Gastrocnemius medialis (tissue), 4 donors: ENCODE results near the gene ADORA1. TPM values are rescaled to one million over a fixed set of nuclear protein-coding genes. Genes with fewer than 3 reads are reported as not detected.

Experiments used
- ATAC-seq, 2 donors: fragments of 150-250 bp; one replicate each; pipeline ENCODE4 v1.9.1; 2016
- DNase-seq, 2 donors: peaks; one replicate each; pipeline ENCODE4 v3.0.0-alpha.2; 2019
- H3K27ac ChIP-seq, 4 donors: fragments of 200-600 bp; sonication (generic); 1 replicate in 1 of 4; 2 replicates in 3 of 4; pipeline ENCODE4 v1.5.1; 2016 to 2018; ENCODE audit warnings: mild to moderate bottlenecking in 2 of 4, moderate library complexity in 1 of 4
- H3K27me3 ChIP-seq, 3 donors: fragments of 200-600 bp; sonication (generic) in 2 of 3; 1 replicate in 1 of 3; 2 replicates in 2 of 3; pipeline versions ENCODE4 v1.5.1 to v1.6.0; 2016 to 2019; ENCODE audit warnings: mild to moderate bottlenecking in 1 of 3, moderate library complexity in 1 of 3
- H3K36me3 ChIP-seq, 2 donors: fragments of 200-600 bp; sonication (generic) in 1 of 2; one replicate each; pipeline ENCODE4 v1.5.1; 2017 to 2018
- H3K4me1 ChIP-seq, 2 donors: fragments of 200-600 bp; sonication (generic) in 1 of 2; one replicate each; pipeline ENCODE4 v1.5.1; 2016 to 2017; ENCODE audit warnings: mild to moderate bottlenecking in 2 of 2
- H3K4me3 ChIP-seq, 4 donors: fragments of 200-600 bp; sonication (generic) in 3 of 4; 1 replicate in 1 of 4; 2 replicates in 3 of 4; pipeline ENCODE4 v1.5.1; 2016 to 2019; ENCODE audit warnings: mild to moderate bottlenecking in 2 of 4
- H3K9me3 ChIP-seq, 3 donors: fragments of 200-600 bp; sonication (generic) in 2 of 3; 1 replicate in 1 of 3; 2 replicates in 2 of 3; pipeline ENCODE4 v1.5.1; 2016 to 2019
- POLR2A ChIP-seq, 2 donors: fragments of 450-650 bp; IDR thresholded peaks; one replicate each; pipeline ENCODE4 v1.6.1; 2017; ENCODE audit warnings: antibody characterized with exemption in 2 of 2, mild to moderate bottlenecking in 2 of 2, moderate library complexity in 2 of 2
- in situ Hi-C, 4 donors: fragments of 200-750 bp; cut with MboI; loops; one replicate each; pipeline versions ENCODE4 v1.15.0 to v1.8.0; 2017; ENCODE audit warnings: low sequenced_read_pairs in 4 of 4
- intact Hi-C: fragments of 100-400 bp; cut with DNase I; formaldehyde crosslinking; loops from one replicate; pipeline ENCODE4 v1.15.1; 2023; ENCODE audit warnings: low total_unique reads
- total RNA-seq, 4 donors: library from RNA; depleted of rRNA; stranded (reverse); fragments of >200 nt; gene quantifications; one replicate each; pipeline versions ENCODE4 v1.1.0 to v1.2.3, GENCODE V29; 2016
- TF ChIP-seq, protein P1 (sequence below), 5 experiments: fragments of 450-650 bp in 3 of 5; fragments of 200-600 bp in 2 of 5; sonication (generic) in 2 of 5; IDR thresholded peaks in 4 of 5; conservative IDR thresholded peaks in 1 of 5; 1 replicate in 4 of 5; 2 replicates in 1 of 5; pipeline ENCODE4 v1.5.1; 2016 to 2019; ENCODE audit warnings: antibody characterized with exemption in 5 of 5, mild to moderate bottlenecking in 3 of 5, moderate library complexity in 3 of 5

The ADORA1 gene
- total RNA-seq, 4 donors from 2014 or later = 0.25 to 5.6 (median 1.7) TPM

DNA sequence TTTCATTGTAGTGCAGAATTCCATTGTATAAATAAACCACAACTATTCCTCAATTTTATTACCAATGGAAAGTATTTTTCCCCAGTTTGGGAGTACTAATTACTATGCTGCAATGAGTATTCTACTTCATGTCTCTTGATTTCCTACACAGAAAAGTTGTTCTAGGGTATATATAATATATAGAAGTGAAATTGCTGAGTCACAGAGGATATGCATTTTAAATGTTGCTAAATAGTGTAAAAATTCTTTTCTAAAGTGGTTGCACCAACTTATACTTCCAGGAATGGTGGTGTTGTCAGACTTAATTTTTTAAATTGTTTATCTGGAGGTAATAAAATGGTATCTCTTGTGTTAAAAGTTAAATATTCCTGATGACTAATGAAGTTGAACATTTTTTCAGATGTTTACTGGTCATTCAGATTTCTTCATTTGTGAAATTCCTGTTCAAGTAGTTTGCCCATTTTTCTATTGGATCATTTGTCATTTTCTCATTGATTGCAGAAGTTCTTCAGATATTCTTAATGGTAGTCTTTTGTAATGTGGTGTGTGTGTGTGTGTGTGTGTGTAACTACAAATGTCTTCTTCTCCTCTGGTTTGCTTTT is 22.6 kb upstream of the ADORA1 start:
- TF ChIP-seq, protein P1, sequence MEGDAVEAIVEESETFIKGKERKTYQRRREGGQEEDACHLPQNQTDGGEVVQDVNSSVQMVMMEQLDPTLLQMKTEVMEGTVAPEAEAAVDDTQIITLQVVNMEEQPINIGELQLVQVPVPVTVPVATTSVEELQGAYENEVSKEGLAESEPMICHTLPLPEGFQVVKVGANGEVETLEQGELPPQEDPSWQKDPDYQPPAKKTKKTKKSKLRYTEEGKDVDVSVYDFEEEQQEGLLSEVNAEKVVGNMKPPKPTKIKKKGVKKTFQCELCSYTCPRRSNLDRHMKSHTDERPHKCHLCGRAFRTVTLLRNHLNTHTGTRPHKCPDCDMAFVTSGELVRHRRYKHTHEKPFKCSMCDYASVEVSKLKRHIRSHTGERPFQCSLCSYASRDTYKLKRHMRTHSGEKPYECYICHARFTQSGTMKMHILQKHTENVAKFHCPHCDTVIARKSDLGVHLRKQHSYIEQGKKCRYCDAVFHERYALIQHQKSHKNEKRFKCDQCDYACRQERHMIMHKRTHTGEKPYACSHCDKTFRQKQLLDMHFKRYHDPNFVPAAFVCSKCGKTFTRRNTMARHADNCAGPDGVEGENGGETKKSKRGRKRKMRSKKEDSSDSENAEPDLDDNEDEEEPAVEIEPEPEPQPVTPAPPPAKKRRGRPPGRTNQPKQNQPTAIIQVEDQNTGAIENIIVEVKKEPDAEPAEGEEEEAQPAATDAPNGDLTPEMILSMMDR (IDR thresholded peaks at IDR 0.05 in 4 of 5, conservative IDR thresholded peaks at IDR 0.05 in 1 of 5) = no peak
- TF ChIP-seq POLR2A (IDR thresholded peaks at IDR 0.05) = no peak
- Histone ChIP-seq H3K27ac (no peak overlapping the region), H3K36me3 (no peaks in the 10 kb centered on the region), H3K4me1 (peaks cover 0 to under 1% of the 10 kb centered on the region in 2 donors), H3K4me3 (no peak overlapping the region), H3K27me3 (no peaks in the 10 kb centered on the region), H3K9me3 (no peaks in the 10 kb centered on the region)
- ATAC-seq (no peak), DNase-seq (no peak)
- in situ Hi-C loops (no loop called here), intact Hi-C loops (no loop called here)

DNA sequence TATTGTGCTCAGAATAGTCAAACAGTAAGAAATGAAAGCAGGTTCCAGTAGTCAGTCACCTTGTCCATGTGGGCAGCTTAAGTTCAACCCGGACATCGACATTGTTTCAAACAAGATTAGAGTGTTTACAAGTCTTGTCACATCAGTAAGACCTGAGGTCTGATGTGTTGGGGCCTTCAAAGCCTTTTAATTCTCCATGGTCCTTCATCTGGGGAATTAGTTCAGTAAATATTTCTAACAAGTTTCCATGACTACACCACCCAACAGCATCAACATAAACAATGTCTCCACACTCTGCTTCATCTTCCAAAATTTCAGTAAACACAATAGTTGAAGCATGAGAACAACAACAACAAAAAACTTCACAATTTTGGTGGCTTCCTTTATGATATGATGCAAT is 15.1 kb upstream of the ADORA1 start:
- H3K36me3 ChIP-seq = no peaks in the 10 kb centered on the region
- H3K27me3 ChIP-seq = no peaks in the 10 kb centered on the region
- intact Hi-C loops = no loop called here
- peaks cover 0 to under 1% of the 10 kb centered on the region in 2 donors for H3K4me1 ChIP-seq
- H3K27ac ChIP-seq = no peak overlapping the region
- in situ Hi-C loops = loop anchor here in 1 of 4 donors (10.0 kb wide), 1 partner anchor 102 kb away; no protein-coding TSS in a partner anchor
- no peak overlapping the region for H3K4me3 ChIP-seq
- DNase-seq (no peak), ATAC-seq (no peak)
- no peaks in the 10 kb centered on the region for H3K9me3 ChIP-seq
- TF ChIP-seq, protein P1 (IDR thresholded peaks at IDR 0.05 in 4 of 5, conservative IDR thresholded peaks at IDR 0.05 in 1 of 5) = no peak
- no peak for TF ChIP-seq POLR2A (IDR thresholded peaks at IDR 0.05)

DNA sequence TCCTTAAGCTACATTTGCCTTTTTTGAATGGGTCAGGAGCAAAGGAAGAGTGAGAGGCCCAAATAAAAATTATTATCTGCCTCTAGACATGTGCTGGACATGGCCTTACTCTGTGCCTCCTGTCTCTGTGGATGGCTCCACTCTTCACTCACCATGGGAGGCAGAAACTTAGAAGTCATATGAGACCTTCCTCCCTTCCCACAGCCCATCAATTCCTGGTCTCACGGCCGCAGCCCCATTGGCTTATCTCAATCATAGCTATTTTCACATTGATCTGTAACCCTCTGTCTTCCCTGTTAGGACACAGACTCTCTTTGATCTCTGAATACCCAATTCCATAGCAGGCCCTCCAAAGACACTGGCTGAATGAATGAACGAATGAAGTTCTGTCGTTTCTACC is 14.2 kb upstream of the ADORA1 start:
- Histone ChIP-seq H3K4me1 (peaks cover 4 to 7% of the 10 kb centered on the region in 2 donors), H3K9me3 (no peaks in the 10 kb centered on the region), H3K27me3 (no peaks in the 10 kb centered on the region), H3K36me3 (no peaks in the 10 kb centered on the region), H3K4me3 (no peak overlapping the region), H3K27ac (no peak overlapping the region)
- in situ Hi-C loops = loop anchor here in 1 of 4 donors (10.0 kb wide), 1 partner anchor 101 kb away; no protein-coding TSS in a partner anchor
- TF ChIP-seq, protein P1 (IDR thresholded peaks at IDR 0.05 in 4 of 5, conservative IDR thresholded peaks at IDR 0.05 in 1 of 5) = no peak
- no peak for TF ChIP-seq POLR2A (IDR thresholded peaks at IDR 0.05)
- intact Hi-C loops = loop anchor here (1.0 kb wide), 1 partner anchor 11 kb away; no protein-coding TSS in a partner anchor
- ATAC-seq (no peak), DNase-seq (no peak)

DNA sequence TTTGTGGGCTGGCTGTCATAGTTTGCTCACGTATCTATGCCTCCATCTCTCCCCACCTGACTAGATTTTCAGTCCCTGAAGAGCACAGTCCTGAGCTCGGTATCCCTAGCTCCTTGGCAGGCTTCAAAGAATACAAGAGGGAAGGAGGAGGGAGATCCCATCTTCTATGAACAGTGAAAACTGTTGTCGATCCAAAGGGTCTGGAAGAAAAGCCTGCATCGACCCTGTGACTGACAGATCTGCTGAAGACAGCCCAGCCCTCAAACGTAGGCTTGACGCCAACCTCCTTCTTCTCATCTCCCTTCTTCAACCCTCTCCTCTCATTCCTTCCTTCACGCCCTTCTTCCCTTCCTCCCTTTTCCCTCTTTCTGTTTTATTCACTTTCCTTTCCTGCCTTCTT is 13.3 kb upstream of the ADORA1 start:
- in situ Hi-C loops (loop anchor here in 1 of 4 donors (10.0 kb wide), 1 partner anchor 101 kb away; no protein-coding TSS in a partner anchor), intact Hi-C loops (no loop called here)
- H3K27me3 ChIP-seq = no peaks in the 10 kb centered on the region
- H3K36me3 ChIP-seq = no peaks in the 10 kb centered on the region
- no peaks in the 10 kb centered on the region for H3K9me3 ChIP-seq
- peaks cover 6 to 9% of the 10 kb centered on the region in 2 donors for H3K4me1 ChIP-seq
- no peak overlapping the region for H3K4me3 ChIP-seq
- DNase-seq (no peak), ATAC-seq (no peak)
- H3K27ac ChIP-seq = no peak overlapping the region
- TF ChIP-seq, protein P1 (IDR thresholded peaks at IDR 0.05 in 4 of 5, conservative IDR thresholded peaks at IDR 0.05 in 1 of 5) = no peak
- no peak for TF ChIP-seq POLR2A (IDR thresholded peaks at IDR 0.05)
